Measurements from ENCODE around the gene GPR176.

The GPR176 gene, protein sequence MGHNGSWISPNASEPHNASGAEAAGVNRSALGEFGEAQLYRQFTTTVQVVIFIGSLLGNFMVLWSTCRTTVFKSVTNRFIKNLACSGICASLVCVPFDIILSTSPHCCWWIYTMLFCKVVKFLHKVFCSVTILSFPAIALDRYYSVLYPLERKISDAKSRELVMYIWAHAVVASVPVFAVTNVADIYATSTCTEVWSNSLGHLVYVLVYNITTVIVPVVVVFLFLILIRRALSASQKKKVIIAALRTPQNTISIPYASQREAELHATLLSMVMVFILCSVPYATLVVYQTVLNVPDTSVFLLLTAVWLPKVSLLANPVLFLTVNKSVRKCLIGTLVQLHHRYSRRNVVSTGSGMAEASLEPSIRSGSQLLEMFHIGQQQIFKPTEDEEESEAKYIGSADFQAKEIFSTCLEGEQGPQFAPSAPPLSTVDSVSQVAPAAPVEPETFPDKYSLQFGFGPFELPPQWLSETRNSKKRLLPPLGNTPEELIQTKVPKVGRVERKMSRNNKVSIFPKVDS

DNA sequence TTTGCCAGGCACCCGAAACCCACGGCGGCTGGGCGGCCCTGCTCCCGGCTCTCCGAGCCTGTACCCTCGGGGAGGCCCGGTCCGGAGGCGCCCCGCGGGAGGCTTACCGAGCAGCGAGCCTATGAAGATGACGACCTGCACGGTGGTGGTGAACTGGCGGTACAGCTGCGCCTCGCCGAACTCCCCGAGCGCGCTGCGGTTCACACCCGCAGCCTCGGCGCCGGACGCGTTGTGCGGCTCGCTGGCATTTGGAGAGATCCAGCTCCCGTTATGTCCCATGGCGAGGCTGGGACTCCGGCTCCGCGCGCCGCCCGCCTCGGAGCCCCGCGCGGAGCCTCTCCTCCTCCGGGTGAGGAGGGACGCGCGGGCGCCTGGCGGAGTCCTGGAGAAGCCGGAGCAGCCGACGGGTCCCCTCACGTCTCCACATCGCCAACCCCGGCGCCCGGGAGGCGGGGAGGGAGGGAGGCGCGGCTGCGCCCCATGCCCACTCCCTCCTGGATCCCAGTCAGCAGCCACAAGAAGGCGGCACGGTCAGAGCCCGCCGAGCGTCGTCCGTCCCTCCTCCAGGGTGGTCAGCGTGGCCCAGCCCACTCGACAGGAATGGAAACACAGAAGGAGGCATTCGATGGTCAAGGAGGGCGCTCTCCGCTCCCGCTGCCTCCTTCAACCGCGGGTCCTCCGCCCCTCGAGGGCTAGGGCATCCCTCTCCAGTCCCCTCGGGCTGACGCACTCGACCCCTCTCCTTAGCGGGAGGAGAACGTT, at the start of gene GPR176:
TSS of gene GPR176 (minus strand) at position 519 of the 762 bp plus-strand sequence. CDS start at position 279, 240 bp downstream.
- DNase-seq (ENCODE audit: low spot score): peak; percentile 87

DNA sequence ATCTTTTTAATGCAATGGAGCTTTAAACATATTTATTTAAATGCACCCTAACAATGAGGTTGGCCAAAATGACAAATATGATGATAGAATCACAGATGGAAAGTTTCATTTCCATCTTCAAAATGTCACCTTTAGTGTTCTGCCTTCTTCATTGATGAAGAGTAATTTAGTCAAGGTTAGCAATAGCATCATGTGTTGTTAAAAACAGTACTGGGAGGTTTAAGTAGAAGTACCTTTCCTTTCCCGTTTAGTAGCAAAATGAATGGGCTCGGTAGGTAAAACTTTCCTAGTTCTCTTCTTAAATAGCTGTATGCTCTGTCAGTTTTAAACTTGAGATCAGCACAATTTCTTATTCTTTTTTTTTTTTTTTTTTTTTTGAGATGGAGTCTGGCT, 48.9 kb upstream of the GPR176 start:
- no peak for DNase-seq (ENCODE audit: low spot score)

DNA sequence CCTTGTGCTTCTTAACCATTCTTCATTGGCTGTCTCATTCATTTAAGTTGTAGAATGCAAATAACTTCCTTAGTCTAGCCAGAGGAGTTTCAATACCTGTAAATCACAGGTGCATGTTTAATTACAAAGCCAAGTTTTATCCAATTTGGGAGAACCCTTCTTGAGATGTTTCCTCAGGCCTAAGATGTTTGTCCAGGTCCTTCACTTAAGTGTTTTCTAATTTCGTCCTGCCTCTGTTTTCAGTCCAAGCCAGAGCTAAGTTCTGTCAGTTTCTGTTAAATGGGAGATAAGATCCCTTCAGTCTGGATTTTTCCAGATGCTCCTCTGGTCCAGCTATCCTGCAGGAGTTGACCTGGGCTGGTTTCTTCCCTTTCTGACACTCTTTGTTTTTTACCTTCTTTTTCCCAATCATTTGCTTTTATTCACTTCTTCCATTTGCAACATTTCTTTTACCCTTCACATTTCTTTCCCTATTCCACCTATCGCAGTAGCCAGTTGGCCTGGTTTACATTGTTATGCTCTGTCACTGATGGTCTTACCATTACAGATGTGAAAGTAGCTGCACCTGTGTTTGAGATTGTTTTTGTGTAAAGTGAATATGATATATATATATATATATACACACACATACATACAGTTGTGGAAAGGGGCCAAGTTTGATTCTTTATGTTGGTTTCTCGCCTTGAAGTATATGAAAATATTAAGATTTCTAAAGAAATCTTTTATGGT, 48.4 kb upstream of the GPR176 start:
- no peak for DNase-seq (ENCODE audit: low spot score)

DNA sequence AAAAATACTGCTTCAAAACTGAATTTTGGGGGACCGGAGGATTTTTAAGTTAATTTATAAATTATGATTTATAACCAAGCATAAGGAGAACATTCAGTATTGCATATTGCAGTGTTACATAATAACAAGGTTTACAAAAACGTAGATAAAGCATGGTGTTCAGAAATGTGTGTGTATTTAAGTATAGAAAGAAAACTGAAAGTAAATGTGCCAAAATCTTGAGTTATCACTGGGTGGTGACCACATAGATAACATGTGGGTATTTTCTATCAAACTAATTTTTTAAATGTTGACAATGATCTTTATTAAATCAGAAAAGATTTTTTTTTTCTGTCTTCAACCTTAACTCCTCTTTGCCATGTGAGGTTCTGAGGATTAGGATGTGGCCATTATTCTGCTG, 46.5 kb upstream of the GPR176 start:
- no peak for DNase-seq (ENCODE audit: low spot score)

DNA sequence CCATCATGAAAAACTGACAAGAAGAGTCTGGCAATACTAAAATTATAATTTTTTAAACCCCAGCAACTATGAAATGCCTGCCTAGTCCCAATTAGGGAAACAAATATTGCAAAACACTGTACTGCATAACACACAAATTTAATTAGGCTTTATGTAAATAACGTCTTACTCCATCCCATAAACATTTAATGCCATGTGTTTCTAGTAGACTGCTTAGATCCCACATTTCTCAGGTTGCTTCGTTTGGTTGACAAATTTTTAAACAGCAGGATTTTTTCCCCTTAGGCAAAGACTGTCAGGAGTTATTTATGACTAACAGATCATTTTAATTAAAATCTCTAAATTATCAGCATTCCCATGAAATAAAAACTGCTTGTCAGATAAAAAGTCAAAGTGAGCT, 43.7 kb upstream of the GPR176 start:
- DNase-seq (ENCODE audit: low spot score): no peak

DNA sequence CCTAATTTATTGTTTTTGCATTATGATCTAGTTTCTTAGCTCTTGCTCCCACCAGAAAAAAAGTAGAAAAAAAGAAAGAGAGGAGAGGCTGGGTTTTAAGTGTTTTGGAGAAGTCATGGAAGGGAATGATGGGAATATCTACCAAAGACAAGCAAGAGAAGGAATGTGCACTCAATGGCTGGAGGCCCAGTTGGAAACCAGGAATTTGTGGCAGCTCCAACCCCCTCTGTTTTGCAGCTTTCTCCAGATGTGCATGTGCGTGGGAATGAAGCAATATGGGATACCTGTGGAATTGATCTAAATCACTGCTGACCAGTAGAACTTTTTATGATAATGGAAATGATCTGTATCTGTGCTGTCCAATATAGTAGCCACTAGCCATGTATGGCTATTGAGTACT, 41.0 kb upstream of the GPR176 start:
- no peak for DNase-seq (ENCODE audit: low spot score)

DNA sequence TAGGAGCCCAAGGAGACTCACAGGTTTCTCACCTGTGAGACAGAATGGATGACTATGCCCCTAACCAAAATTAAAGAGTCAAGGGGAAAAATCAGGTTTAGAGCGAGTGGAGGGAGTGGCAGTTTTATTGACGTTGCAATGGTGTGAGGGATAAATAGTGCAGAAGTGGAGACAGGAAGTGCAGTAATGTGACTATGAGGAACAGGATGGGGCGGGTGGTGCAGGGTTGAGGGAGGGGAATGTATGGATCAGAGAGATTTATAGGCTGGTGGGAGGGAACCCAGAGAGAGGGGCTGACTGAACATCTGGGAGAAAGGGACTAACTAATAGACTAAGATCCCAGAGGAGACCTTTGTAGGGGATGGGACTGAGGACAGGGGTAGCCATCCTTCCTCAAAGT, 40.3 kb upstream of the GPR176 start:
- no peak for DNase-seq (ENCODE audit: low spot score)

DNA sequence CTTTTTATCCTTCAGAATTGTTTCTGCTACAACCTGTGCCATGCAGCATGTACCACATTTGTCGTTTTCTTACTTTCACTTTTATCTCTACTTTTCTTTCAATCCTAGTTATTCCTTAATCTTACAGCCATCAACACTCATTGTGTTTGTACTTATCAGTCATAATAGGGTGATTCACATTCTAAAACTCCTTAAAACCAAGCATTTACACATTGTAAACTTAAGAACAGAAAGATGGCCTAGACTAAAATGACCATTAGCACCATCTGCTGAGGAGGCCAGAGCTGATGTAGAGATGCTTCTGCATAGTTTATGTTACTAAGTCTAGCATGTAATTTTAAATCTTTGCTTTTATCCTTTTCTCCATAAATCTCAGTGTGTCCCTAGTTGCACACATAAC, 39.3 kb upstream of the GPR176 start:
- no peak for DNase-seq (ENCODE audit: low spot score)

DNA sequence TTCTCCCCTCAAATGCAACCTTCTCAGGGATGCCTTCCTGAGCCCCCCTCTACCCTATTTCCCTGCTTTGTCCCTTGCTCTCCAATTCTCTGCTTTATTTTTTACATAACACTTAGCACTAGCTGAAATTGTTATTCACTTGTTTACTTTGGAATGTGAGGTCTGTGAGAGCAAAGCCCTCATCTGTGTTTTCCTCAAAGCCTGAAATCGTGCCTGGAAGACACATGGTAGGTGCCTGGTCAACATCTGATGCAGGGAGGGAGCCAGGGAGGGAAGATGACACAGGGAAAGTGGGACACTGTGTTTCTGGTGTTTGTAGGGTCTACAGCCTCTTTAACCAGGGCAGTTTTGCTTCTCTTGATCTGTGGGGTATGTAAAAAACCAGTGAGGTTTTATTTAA, 37.4 kb upstream of the GPR176 start:
- no peak for DNase-seq (ENCODE audit: low spot score)

DNA sequence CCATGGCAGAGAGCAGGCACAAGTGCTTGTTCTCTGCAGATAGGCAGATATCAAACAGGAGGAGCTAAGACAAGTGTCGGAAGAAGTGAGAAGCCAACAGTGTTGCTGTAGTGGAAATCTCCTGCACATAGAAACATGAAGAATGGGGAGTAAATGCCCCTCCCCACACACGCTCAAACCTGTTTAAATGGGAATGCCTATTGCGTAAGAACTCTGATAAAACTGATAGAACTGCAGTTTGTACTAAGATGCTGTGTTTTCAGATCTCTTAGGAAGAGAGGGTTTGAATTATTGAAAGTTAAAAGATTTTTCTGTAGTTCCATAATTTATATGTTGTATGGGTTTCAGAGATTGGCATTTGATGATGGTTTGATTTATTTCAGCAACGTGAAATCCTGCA, 33.5 kb upstream of the GPR176 start:
- no peak for DNase-seq (ENCODE audit: low spot score)

DNA sequence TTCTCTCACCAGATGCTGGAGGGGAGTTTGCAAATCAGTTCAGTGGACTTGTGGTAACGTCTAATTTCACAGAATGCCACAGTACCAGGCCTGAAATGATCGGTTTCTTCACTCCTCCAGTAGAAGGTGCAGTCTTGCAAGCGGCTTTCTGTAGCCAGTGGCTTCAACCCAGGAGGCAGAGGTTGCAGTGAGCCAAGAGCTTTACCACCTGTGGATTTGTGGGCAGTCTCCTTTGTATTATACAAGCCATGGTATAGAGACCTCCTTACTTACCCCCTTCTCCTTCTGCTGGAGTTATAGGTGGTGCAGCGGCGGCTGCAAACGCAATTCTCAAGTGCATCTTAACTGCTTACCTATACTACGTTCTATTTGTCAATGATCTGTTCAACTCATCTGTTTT, 31.5 kb upstream of the GPR176 start:
- no peak for DNase-seq (ENCODE audit: low spot score)

DNA sequence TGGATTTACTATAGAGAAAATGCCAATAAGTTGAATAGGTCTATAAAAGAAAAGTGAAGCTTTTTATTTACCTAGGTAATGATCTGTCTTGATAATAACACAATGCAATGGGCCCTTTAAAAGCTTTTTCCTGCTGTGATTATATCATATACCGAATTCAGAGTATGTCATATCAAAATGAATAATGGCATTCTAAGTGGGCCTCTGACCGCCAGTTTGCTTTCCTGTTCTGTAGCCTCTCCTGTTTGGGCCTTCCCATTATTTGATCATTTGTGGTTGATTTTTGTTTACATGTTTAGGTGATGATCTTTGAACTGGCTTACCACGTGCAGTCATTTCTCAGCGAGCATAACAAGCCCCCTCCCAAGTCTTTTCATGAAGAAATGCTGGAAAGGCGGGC, 28.8 kb upstream of the GPR176 start:
- DNase-seq (ENCODE audit: low spot score): no peak

DNA sequence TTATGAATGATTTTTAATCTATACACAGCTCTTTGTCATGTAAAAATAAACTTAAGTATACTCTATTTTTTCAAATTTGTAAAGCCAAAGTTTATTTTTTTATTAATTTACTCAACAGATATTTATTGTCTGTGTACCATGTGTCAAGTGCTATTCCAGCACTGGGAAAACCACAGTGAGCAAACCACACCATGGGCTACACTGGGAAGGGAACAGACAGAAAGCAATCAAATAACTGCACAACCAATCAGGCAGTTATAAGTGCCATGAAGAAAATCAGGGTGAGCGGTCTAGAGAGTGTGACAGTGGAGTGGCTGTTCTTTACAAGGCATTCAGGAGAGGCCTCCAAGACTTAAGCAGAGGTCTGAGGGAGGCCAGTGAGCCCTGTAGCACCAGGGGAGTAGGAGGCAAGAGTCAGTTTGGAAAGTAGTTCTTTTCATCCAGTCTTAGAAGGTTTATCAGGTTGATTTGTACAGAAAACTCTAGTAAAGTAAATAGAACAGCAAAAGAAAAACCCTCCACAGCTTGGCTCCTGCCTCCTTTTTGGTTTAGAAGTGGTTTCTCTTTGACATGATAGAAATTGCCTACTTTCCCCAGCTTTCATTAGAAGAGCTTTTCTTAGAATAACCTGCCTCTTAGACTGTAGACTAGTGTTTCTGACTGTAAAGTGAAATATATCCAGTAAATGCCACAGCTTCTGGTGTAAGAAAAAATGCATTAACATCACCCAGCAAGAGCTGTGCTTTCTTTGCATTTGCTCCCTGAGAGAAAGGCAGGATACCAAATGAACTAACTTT, 27.5 kb upstream of the GPR176 start:
- DNase-seq (ENCODE audit: low spot score): no peak

DNA sequence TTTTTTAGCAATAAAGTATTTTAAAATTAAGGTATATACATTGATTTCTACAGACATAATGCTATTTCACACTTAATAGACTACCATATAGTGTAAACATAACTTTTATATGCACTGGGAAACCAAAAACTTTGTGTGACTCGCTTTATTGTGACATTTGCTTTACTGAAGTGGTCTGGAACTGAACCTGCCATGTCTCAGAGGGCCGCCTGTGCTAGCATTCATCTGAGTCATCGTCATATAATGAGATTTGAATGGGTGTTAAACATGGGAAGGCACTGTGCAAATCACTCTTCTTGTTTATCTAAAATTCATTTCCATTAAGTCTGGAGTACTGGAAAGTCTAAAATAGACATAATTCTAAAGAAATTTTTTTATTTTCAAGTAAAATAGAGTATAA, 26.8 kb upstream of the GPR176 start:
- DNase-seq (ENCODE audit: low spot score): no peak

DNA sequence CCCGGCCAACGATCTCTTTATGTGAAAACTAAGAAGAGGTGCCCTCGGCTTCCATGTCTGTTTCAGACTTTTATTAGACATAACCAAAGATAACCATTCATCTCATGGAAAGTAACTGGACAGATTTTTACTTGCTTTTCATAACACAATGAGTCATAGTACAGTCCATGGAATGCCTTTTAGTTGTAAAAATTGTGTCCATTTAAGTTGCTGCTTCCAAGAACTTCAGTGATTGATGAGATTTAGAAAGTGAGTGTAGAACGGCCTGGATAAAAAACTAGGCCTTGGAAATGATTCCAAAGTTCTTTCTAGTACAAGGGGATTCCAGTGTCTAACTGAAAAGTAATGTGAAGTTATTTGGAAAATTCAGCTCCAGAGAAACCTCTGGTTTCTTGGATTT, 24.7 kb upstream of the GPR176 start:
- peak; percentile 49 for DNase-seq (ENCODE audit: low spot score)

DNA sequence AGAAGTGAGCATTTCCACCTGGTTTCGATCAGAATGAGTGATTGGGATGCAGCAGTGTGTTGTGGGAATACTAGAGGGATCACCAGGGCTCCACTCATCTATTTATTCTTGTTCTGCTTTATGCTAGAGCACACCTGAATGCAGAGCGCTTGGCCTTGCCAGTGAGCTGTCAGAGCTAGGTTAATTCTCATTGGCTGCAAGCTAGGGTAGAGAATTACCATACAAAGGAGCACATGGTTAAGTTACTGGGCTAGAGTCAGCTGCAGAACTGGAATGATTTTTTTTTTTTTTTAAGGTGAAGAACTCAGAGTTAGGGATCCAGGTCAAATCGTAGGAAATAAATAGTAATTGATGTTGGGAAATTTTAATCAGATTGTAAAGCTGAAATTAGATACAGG, 22.7 kb upstream of the GPR176 start:
- no peak for DNase-seq (ENCODE audit: low spot score)

DNA sequence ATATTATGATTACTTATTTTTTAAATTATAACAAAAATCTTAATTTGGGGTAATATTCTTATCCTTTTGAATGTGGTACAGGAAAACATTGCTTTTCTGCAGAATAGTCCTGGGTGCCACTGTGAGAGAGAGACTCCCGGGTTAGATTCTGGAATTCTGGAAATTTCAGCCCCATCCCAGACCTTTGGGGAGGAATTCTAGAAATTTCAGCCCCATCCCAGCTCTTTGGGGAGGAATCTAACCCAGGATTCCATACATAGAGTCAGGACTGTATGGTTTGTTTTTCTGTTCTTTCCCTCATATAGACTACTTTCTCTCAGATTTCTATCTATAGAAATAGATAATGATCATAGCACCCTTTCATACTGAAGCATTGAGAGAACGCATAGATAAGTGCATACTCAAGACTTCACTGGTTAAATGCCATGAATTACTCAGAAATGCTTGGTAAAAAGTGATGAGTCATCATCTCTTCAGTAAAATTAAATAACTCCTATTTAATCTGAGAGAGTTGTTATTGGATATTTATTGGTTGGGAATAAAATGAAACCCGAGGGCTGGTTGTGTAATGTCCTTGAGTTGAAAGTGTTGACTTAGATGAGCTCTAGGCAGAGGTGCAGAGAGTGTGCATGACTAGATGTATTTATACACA, 22.2 kb upstream of the GPR176 start:
- DNase-seq (ENCODE audit: low spot score): no peak

DNA sequence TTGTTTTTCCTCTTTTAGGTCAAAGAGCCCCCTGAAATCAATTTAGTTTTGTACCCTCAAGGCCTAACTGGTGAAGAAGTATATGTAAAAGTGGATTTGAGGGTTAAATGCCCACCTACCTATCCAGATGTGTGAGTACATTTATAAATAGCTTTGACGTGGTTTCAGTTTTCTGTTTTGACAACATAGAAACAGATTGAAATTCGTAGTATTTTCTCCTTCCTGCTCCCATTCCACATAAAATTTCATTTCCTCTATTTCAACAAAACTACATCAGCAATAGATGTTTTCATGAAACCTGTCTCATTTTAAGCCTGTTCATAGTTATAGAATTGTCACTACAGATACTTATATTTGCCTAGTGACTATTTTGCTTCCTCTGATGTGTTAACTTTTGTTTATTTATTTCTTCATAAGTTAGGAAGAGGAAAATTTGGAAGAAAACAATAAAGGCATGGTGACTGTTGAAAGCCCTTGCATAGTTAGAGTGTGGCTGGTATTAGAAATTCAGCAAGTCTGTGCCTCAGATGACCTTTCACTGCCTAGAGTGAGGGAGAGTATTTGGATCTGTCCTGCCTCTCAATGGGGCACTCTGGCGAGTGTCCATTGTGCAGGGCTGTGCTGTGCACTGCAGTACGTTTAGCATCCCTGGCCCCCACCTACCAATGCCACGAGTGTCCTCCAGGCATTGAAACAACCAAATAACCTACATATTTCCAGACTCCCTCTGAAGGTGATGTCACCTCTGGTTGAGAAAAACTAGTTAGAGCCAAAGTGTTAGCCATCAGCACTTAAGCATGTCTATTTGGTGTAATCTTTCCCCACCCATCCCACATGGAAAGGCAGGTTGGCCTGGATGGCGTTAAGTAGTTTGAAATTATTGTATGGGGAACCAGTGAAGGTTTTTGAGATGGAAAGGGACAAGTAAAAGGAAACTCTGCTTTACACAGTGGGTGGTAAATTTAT, 19.7 kb upstream of the GPR176 start:
- DNase-seq (ENCODE audit: low spot score): no peak

DNA sequence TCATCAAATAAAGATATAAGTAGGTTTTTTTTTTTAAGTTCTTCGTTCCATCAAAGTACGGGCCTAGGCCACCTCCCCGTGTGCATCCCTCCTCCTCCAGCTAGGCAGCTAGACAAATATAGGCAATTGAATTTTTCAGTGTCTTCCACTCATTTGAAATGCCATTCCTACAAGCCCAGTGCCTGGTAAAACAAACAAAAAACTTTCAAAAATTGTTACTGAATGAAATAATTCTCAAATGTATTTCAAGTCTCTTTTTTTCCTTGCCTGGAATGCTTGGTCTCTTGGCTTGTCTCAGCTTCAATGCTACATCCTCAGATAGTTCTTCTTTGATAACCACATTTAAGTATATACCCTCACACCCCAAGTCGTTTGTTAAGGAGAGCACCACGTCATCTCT, 17.6 kb upstream of the GPR176 start:
- no peak for DNase-seq (ENCODE audit: low spot score)

DNA sequence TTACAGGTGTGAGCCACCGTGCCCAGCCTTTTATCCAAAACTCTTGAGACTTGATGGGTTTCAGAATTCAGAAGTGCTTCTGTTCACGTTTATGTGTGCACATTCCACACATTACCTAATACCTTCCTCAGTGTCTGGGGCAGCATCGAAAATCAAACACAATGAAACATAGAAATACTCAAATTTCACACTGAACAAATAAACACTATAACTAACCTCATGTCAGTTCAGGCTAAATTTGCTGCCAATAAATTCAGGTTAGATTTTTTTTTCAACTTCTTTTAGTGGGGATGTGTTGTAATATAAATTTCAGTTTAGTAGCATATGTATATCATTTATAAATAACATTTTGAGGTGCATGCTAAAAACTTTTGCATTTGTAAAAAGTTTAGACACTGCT, 16.6 kb upstream of the GPR176 start:
- DNase-seq (ENCODE audit: low spot score): no peak

All from hepatic stellate cell (primary cell).